Glomerular endothelial cell (primary cell): Measurements from ENCODE around the gene IL6R. TPM values are rescaled to one million over a fixed set of nuclear protein-coding genes. Genes with fewer than 3 reads are reported as not detected.

Experiments used
- DNase-seq: peaks from one replicate; pipeline ENCODE4 v3.0.0-alpha.2; 2011; ENCODE audit warnings: low read depth, low spot score; ENCODE audit errors: extremely low read depth
- total RNA-seq: library from RNA; depleted of rRNA; stranded (reverse); fragments of >200 nt; gene quantifications from 2 replicates; pipeline ENCODE4 v1.2.3, GENCODE V29; 2015

The IL6R gene
- total RNA-seq, 1 donor from 2014 or later, result 16.0 TPM

DNA sequence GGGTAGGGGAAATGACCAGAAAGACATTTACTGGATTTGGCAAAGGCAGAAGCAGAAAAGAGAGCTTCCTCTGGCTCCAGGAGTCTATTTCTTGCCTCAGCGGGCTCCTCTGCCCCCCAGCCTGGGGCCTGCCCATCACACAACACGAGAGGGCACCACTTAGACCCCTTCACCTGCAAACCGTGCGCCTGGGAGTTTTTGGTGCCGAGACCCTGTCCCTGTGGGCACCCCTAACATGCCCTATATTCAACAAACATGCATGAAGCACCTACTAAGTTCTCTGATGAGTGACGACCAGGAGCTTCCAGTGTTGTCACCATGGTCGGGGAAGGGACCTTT, 18.8 kb downstream of the IL6R start:
- no peak for DNase-seq

DNA sequence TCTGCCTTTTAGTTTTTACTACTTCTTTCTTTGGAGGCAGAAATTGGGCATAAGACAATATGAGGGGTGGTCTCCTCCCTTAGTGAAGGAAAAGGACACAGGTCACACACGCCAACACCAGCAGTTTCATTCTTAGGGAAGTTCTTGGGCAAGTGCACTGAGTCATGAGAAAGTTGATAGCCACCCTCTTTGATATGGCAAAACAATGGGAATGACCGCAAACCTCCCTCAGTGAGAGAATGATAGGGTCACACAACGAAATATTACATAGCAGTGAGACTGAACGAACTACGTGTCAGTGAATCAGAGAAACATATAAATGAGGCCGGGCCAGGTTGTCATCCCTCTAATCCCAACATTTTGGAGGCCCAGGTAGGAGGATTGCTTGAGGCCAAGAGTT, 20.0 kb downstream of the IL6R start:
- no peak for DNase-seq

DNA sequence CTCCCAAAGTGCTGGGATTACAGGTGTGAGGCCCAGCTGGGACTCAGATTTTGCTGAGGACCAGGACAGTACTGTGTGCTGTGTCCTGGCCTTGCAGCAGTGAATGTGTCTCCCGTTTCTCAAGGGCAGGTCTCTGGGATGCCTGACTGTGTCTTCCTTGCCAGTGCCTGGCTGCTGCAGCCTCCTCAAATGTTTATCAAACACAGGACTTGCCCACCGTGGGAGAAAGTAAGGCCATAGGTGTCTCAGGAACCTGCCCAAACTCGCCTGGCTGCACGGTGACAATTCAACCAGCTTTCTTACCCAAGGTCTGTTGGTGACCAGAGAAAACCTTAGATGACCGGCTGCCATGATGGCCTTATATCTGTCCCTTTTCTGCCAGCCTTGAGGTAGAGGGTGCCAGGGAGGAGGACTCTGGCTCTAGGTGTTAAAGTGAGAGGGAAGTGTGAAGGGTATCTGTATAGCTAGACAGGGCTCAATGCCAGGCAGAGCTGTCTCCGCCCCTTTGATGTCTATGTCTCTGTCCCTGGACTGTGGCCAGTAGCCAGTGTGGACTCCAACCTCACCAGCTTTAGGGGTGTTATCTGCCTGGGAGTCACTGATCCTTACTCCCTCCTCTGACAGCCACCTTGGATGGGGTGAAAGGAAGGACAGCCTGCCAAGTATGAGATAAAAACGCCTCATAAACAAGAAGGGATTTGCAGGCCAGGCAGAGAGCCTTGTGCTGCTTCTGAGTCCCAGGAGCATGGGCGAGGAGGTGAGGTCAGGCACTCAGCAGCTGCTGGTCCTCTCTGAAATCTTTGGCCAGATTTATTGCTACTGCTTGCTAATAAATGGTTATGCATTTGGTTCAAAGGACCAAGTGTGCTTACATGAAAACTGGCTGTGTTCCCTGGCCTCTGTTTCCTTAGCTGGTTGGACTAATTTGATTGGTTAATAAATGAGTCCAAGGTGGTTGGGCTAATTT, 22.3 kb downstream of the IL6R start:
- DNase-seq, result no peak

DNA sequence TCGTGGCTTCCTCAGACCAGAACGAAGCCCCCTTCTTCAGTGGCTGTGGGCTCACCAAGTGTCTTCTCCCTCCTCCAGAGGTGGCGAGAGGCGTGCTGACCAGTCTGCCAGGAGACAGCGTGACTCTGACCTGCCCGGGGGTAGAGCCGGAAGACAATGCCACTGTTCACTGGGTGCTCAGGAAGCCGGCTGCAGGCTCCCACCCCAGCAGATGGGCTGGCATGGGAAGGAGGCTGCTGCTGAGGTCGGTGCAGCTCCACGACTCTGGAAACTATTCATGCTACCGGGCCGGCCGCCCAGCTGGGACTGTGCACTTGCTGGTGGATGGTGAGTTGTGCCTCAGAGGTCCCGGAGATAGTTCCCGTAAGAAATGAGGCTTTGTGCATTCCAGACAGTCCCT, 24.0 kb downstream of the IL6R start:
- DNase-seq, result no peak

DNA sequence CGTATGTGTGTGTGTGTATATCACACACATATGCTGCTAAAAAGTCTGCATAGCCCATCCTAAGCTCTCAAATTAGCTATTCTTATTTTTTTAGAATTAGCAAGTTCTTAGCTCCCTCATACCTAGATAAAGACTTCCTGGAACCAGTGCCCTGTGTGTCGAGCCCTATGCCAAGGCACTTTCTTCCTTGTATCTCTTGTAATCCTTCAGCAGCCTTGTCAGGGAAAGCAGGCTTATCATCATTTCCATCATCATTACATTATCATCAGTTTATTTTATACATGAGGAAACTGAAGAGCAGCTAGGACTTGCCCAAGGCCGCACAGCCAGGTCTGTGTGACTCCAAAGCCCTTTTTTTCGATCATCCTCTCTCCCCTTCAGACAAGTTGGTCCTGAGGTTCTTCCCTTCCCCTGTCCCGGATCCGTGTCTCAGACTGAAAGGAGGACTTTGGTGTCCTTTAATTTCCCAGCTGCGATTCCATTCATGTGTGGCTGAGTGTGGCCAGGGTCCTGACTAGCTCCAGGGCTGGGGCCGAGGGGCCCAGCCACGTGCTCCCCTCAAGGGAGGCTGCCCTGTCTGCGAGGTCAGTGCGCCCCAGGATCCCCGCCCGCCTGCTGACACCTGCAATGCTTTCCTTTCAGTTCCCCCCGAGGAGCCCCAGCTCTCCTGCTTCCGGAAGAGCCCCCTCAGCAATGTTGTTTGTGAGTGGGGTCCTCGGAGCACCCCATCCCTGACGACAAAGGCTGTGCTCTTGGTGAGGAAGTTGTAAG, 24.9 kb downstream of the IL6R start:
- no peak for DNase-seq

DNA sequence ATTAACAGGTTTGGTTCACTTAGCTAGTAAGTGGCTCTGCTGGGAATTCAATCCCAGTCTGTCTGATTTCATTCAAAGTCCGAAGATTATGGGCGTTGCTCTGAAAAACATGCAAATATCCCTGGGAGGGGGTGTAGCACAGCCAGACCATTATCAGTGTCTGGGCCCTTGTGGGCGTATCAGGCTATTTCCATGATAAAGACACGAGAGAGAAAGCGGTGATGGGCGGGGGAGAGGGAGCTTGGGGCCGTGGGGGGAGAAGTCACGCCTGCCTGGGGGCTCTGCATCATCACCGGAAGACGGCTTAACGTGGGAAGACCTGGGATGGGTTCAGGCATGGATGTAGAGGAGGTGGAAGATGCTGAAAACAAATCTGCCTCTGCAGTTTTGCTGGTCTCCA, 25.8 kb downstream of the IL6R start:
- DNase-seq, result no peak

DNA sequence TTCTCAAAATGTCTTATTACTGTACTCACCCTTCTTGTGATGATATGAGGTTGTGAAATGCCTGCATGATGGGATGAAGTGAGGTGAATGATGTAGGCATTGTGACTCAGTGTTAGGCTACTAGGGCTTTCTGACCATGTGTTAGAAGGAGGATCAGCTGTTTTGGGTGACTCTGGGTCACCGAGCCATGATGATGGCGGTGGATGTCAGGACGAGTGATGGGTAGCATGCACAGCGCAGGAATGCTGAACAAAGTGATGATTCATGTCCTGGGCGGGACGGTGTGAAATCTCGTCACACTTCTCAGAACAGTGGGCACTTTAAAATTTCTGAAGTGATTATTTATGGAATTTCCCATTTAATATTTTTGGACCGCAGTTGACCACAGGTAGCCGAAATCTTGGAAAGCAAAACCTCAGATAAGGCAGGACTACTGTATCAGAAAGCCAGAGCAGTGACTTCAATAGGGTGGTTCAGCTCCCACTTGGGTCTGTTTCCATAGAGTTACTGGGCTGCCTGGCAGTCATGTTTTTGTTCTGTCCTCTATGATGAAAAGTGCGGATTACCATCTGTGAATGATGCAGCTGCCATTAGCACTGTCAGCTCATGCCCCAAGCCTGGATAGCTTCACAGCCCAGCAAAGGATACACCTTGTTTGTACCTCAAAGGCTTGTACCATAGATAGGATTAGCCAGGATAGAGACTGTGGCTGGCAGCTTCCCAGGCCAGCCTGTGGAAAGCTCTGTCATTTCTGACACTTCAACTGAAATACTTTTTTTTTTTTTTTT, 26.6 kb downstream of the IL6R start:
- no peak for DNase-seq

DNA sequence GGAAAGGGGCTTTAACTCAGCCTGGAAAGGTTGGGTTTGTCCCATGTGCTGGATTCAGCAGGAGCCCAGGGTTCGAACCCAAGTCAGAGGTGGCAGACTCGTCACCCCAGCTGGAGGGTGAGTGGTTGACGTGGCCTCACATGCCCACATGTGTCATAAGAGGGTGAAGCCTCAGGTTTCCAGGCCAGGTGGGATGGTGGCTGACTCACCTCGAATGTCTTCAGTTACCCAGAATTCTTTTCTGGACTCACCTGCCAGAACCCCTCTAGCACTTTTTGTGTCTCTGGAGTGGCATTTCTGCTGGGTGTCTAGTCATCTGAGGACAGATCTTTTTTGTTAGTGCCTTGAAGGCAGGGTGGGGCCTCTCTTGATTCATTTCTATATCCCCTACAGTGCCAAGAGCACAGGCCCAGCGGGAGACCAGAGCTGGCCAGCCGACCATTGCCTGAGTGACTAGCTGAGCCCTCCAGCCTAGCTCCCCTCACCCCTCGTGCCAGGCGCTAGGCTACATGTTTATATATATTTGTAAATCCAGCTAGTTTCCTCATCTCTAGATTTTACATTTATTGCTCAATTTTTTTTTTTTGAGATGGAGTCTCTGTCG, 28.1 kb downstream of the IL6R start:
- no peak for DNase-seq

DNA sequence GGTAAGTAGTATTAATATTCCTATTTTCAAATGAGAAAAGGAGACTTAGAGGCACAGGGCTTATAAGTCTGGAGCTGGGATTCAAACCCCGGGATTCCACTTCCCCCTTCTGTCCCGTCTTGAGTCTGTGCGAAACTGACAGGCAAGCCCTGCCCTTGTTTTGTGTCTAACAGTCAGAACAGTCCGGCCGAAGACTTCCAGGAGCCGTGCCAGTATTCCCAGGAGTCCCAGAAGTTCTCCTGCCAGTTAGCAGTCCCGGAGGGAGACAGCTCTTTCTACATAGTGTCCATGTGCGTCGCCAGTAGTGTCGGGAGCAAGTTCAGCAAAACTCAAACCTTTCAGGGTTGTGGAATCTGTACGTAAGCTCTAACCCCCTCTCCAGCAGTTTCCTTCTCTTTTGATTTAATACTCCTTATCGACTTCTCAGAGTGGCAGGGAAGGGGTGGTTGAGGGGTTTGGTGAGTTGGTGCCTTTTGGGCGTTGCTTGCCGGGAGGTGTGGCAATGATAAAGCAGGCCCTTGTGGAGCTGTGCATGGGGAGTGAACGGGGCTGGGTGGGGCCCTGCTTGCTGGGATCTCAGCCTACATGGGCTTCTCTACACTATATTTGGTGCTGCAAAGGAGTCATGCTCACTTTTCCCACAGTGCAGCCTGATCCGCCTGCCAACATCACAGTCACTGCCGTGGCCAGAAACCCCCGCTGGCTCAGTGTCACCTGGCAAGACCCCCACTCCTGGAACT, 29.4 kb downstream of the IL6R start:
- DNase-seq, result no peak

DNA sequence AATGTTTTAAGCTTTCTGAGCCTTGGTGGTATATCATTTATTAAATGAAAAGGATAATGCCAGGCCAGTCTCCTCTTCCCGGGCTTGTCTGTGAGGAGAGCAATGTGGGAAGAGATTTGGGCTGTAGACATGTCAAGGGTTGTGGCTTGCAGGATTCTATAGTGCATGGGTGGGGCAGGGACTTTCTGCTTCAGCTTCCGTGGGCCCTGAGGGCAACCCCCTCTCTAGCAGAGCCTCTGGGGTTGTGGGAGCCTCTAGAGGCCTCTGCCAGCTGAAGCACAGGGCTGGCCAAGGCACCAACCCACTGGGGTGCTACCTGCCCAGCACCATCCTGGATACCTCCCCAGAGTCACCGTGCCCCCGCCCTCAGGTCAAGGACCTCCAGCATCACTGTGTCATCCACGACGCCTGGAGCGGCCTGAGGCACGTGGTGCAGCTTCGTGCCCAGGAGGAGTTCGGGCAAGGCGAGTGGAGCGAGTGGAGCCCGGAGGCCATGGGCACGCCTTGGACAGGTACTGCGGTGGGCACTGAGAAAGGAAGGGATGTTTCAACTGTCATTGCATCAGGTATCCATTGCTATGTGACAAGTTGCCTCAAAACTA, 30.6 kb downstream of the IL6R start:
- DNase-seq, result no peak

DNA sequence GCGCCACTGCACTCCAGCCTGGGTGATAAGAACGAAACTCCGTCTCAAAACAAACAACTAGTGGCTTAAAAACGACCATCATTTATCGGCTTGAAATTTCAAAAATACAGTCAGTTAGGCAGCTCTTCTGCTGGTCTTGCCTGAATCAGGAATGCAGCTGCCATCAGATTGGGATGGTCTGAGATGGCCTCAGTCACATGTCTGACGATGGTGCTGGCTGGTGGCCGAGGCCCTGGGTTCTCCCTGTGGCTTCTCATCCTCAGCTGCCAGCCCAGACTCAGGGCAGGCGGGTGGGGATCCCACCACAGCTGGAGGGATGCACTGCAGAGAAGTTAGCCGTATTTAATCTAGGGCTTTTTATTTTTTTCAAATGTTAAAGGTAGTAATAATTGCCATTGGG, 31.3 kb downstream of the IL6R start:
- no peak for DNase-seq

DNA sequence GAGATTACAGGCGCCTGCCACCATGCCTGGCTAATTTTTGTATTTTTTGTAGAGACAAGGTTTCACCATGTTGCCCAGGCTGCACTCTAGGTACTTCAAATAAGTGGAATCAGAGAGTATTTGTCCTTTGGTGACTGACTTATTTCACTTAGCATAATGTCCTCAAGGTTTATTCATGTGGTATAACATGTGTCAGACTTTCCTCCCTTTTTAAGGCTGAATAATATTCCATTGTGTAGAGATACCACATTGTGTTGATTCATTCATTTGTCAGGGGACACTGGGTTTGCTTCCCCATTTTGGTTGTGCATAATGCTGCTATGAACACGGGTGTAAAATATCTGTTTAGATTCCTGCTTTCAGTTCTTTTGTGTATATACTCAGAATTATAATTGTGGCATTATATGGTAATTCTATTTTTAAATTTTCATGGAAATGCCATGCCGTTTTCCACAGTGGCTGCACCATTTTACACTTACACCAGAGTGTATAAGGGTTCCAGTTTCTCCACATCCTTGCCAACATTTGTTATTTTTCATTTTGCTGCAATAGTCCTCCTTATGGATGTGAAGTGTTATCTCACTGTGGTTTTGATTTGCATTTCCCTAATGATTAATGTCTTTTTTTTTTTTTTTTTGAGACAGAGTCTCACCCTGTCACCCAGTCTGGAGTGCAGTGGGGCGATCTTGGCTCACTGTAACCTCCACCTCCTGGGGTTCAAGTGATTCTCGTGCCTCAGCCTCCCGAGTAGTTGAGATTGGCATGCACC, 35.1 kb downstream of the IL6R start:
- DNase-seq, result no peak

DNA sequence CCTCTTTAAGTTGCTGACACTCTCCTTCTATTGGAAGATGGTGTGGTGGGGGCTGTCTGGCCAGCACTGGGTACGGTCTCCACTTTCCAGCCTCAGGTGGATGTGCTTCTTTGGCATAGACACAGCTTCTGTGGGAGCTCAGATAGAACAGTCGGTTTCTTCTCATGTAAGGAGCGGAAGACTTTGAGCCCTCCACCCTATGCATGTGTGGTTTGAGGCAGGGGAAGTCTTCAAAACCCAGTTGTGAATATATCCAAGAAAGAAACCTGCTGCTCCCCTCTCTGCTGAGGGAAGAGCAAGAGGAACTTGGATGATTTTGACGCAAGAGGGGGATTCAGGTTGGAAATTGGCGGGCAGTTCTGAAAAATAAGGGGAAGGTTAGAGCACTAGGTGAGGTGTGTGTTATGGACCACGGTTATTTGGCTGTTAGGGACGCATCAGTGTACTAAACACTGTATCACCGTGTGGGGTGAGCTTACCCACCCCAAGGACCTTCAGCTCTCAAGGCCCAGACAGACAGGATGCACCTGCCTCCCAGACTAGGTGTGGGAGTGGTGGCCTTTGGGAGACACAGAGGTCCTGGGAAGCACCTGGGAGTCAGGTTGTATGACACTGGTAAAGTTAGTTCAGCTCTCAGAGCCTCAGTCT, 36.2 kb downstream of the IL6R start:
- DNase-seq, result no peak

DNA sequence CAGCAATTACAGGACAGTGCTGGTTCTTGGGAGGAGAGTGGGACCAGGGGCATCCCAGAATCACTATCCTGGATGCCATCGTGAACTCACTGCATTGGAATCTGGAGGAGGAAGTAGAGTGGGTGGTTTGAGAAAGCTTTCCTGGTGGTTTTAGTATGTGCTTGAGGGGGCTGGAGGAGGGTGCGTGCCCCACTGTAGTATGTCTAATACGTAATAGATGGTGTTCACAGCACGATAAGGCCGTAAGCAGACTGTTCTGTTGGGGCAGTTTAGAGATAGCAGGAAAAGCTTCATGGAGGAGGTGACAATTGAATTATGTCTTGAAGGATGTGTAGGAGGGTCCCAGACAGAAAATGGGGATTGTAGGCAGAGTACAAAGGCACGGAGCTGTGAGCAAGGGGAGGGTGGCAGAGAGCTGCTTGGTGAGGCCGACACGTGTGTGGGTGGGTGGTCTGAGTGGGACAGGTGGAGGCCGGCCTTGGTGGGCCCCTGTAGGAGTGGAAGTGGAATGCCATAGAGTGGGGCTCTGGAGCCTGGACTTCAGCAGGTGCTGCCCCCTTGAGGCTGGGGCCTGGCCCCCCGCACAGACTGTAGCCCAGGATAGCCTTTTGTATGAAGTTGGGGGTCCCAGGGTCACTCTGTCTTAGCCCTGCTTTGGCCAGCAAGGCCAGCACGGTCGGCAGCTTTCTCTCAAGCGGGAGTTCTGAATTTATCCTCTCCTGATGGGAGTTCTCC, 37.0 kb downstream of the IL6R start:
- DNase-seq, result no peak

DNA sequence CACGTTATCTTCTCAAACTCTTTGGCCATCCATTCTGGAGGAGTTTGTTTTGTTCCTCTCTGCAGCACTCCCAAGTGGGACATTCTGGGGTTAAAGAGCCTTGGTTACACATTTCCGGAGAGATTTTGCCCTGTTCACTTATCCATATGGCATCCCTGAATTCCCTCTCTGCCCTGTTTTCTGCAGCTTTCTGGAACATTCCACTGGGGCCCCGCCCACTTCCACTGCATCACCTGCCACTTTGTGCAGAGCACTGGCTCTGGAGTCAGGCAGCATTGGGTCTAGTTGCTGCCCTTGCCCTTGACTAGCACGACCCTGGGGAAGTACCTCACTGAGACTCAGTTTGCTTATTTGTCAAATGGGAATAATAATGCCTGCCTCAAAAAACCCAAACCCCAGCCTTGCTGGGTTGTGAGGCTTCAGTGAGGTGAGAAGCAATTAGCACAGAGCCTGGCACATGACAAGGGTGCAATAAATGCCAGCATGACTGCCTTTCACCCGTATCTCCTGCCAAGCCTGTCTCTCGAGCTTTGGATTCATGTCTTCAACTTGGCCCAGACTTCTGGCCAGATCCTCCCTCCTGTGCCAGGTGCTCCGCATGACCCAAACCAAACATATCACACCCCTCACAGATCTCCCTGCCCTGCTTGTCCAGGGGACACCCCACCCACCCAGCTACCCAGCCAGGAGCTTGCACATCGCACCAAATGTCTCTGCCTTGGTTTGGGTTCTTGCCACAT, 38.3 kb downstream of the IL6R start:
- no peak for DNase-seq

DNA sequence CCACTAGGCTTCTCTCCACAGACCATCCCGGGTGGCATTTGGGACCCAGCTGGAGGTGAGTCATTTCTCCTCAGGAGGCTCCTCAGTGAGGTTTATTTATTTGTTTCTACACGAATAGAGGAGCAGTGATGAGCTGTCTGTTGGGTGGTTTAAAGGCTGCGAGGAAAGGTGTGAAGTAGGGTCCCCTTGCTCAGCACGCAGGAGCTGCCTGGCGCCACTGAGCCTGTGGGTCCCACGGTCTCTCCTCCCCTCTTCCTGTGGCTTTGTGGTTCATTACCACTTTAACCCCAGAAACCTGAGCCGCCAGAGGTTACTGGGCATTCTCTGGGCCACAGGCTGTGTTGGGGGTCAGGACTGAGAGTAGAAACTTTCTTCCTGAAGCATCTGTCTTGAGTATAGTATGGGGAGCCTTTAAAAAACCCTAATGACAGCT, 39.9 kb downstream of the IL6R start:
- DNase-seq, result no peak

DNA sequence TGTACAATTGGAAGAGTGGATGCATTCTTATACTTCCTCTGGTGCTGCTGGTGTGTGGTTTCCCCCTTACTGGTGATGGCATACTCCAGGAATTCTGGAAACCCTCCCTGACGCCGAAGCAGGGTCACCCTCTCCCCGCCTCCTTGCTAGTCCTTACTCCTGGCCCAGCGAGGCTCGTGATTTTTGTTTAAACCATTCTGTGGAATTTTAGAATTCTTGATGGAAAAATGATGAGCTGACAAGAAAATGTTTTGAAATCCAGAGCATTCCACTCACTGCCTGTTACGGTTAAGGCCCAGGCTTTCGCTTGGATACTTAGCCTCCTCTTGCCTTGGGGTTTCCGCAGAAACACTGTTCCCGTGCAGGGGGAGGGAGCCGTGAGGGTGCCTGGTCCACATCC, 41.1 kb downstream of the IL6R start:
- DNase-seq, result no peak
